HUES64 (cell line): ENCODE results near the gene ETV7. TPM values are rescaled to one million over a fixed set of nuclear protein-coding genes. Genes with fewer than 3 reads are reported as not detected.

Source experiments
- H3K27ac ChIP-seq: 2 replicates; pipeline ENCODE4 v1.7.0; 2013; ENCODE audit warnings: low read depth, low read length, inconsistent platforms
- H3K27me3 ChIP-seq: 2 replicates; pipeline ENCODE4 v1.6.1; 2013; ENCODE audit warnings: mild to moderate bottlenecking, low read length; ENCODE audit not compliant: insufficient read depth
- H3K36me3 ChIP-seq: 2 replicates; pipeline ENCODE4 v1.6.1; 2013; ENCODE audit warnings: mild to moderate bottlenecking, low read length; ENCODE audit not compliant: insufficient read depth
- H3K4me1 ChIP-seq: 2 replicates; pipeline ENCODE4 v1.6.1; 2013; ENCODE audit warnings: mild to moderate bottlenecking, low read length, moderate library complexity; ENCODE audit not compliant: insufficient read depth
- H3K4me3 ChIP-seq: 2 replicates; pipeline ENCODE4 v1.5.1; 2013; ENCODE audit warnings: mild to moderate bottlenecking, low read length, moderate library complexity
- H3K9ac ChIP-seq: 2 replicates; pipeline ENCODE4 v1.6.1; 2013; ENCODE audit warnings: mild to moderate bottlenecking, low read depth, low read length
- H3K9me3 ChIP-seq: 2 replicates; pipeline ENCODE4 v1.6.1; 2013; ENCODE audit warnings: low read depth, low read length; ENCODE audit not compliant: insufficient read depth
- WGBS: fragments of 150-250, 120-280 bp; methylation state at CpG from one replicate; pipeline ENCODE4 v1.1.7; 2013; ENCODE audit warnings: missing lambda C conversion rate; 5-methylcytosine and 5-hydroxymethylcytosine counted together
- polyA plus RNA-seq, 2 experiments: library from polyadenylated mRNA; stranded (reverse); fragments of 50-300 nt; gene quantifications; one replicate each; pipeline ENCODE4 v1.2.3, GENCODE V29; 2013

The ETV7 gene
- polyA plus RNA-seq (2013, experiment 1 of 2), result 0.35 TPM
- polyA plus RNA-seq (2013, experiment 2 of 2), result 0.44 TPM

- H3K9ac ChIP-seq, result peak within 1 kb of the TSS; percentile 39
- peak within 1 kb of the TSS; percentile 61 for H3K4me3 ChIP-seq
- H3K9me3 ChIP-seq, result no peaks in the 10 kb centered on the region
- no peaks in the 10 kb centered on the region for H3K4me1 ChIP-seq
- 5% methylated on average over 63 of the region's 65 CpGs for WGBS
- no peak within 1 kb of the TSS for H3K27ac ChIP-seq
- H3K36me3 ChIP-seq, result no peaks in the 10 kb centered on the region
- peaks cover 57% of the 10 kb centered on the region for H3K27me3 ChIP-seq
Observed at GRCh38 chr6:36387440-36388303, at the start of gene ETV7. ETV7 (minus strand) TSS chr6:36387669; CDS start chr6:36387541, 128 bp downstream.

GRCh38 chr6:36436466-36436865, 49.0 kb upstream of the ETV7 start:
- no peaks in the 10 kb centered on the region for H3K36me3 ChIP-seq
- no peaks in the 10 kb centered on the region for H3K9me3 ChIP-seq
- H3K4me3 ChIP-seq, result no peak overlapping the region
- no peaks in the 10 kb centered on the region for H3K27me3 ChIP-seq
- peaks cover 7% of the 10 kb centered on the region for H3K4me1 ChIP-seq
- 89% methylated on average over 1 of the region's 1 CpG for WGBS
- H3K9ac ChIP-seq, result no peak overlapping the region
- no peak overlapping the region for H3K27ac ChIP-seq

GRCh38 chr6:36432151-36432671, 44.7 kb upstream of the ETV7 start:
- Histone ChIP-seq H3K27me3 (no peaks in the 10 kb centered on the region), H3K36me3 (no peaks in the 10 kb centered on the region), H3K27ac (no peak overlapping the region), H3K9ac (no peak overlapping the region), H3K9me3 (no peaks in the 10 kb centered on the region), H3K4me1 (no peaks in the 10 kb centered on the region), H3K4me3 (no peak overlapping the region)
- WGBS, result 76% methylated on average over 4 of the region's 4 CpGs

GRCh38 chr6:36431197-36431596, 43.7 kb upstream of the ETV7 start:
- Histone ChIP-seq H3K9me3 (no peaks in the 10 kb centered on the region), H3K36me3 (no peaks in the 10 kb centered on the region), H3K4me1 (no peaks in the 10 kb centered on the region), H3K27me3 (no peaks in the 10 kb centered on the region), H3K4me3 (no peak overlapping the region), H3K9ac (no peak overlapping the region), H3K27ac (no peak overlapping the region)
- WGBS, result 92% methylated on average over 4 of the region's 4 CpGs

- WGBS, result 87% methylated on average over 2 of the region's 2 CpGs
- H3K36me3 ChIP-seq, result no peaks in the 10 kb centered on the region
- H3K27ac ChIP-seq, result no peak overlapping the region
Observed at GRCh38 chr6:36430351-36430750, 42.9 kb upstream of the ETV7 start.

GRCh38 chr6:36428911-36429310, 41.4 kb upstream of the ETV7 start:
- no peaks in the 10 kb centered on the region for H3K36me3 ChIP-seq
- H3K4me1 ChIP-seq, result no peaks in the 10 kb centered on the region
- H3K9ac ChIP-seq, result no peak overlapping the region
- 93% methylated on average over 4 of the region's 4 CpGs for WGBS
- no peaks in the 10 kb centered on the region for H3K9me3 ChIP-seq
- no peak overlapping the region for H3K27ac ChIP-seq
- H3K4me3 ChIP-seq, result no peak overlapping the region
- H3K27me3 ChIP-seq, result no peaks in the 10 kb centered on the region

More at GRCh38 chr6:36430351-36430750, 42.9 kb upstream of the ETV7 start:
- H3K27me3 ChIP-seq, result no peaks in the 10 kb centered on the region
- H3K4me3 ChIP-seq, result no peak overlapping the region
- no peak overlapping the region for H3K9ac ChIP-seq
- no peaks in the 10 kb centered on the region for H3K4me1 ChIP-seq
- H3K9me3 ChIP-seq, result no peaks in the 10 kb centered on the region

GRCh38 chr6:36426622-36427021, 39.2 kb upstream of the ETV7 start:
- Histone ChIP-seq H3K27me3 (no peaks in the 10 kb centered on the region), H3K4me3 (no peak overlapping the region), H3K9ac (no peak overlapping the region), H3K27ac (no peak overlapping the region), H3K36me3 (no peaks in the 10 kb centered on the region), H3K4me1 (peaks cover 5% of the 10 kb centered on the region; the same call in 1 of the 2 replicates), H3K9me3 (no peaks in the 10 kb centered on the region)
- 91% methylated on average over 3 of the region's 3 CpGs for WGBS

GRCh38 chr6:36423101-36423824, 35.8 kb upstream of the ETV7 start:
- WGBS, result 2% methylated on average over 50 of the region's 51 CpGs
- H3K36me3 ChIP-seq, result no peaks in the 10 kb centered on the region
- peak overlapping the region; percentile 39; the same call in 1 of the 2 replicates for H3K27ac ChIP-seq
- H3K4me1 ChIP-seq, result peaks cover 5% of the 10 kb centered on the region; the same call in 1 of the 2 replicates
- peak overlapping the region; percentile 58 for H3K4me3 ChIP-seq
- no peaks in the 10 kb centered on the region for H3K9me3 ChIP-seq
- H3K27me3 ChIP-seq, result no peaks in the 10 kb centered on the region
- peak overlapping the region; percentile 56 for H3K9ac ChIP-seq

GRCh38 chr6:36422714-36423100, 35.2 kb upstream of the ETV7 start:
- Histone ChIP-seq H3K4me1 (peaks cover 5% of the 10 kb centered on the region; the same call in 1 of the 2 replicates), H3K4me3 (peak overlapping the region; percentile 58), H3K9me3 (no peaks in the 10 kb centered on the region), H3K27ac (peak overlapping the region; percentile 39; the same call in 1 of the 2 replicates), H3K9ac (peak overlapping the region; percentile 46), H3K27me3 (no peaks in the 10 kb centered on the region), H3K36me3 (no peaks in the 10 kb centered on the region)
- WGBS, result 75% methylated on average over 3 of the region's 4 CpGs

- H3K27ac ChIP-seq, result no peak overlapping the region
- H3K4me3 ChIP-seq, result no peak overlapping the region
- no peaks in the 10 kb centered on the region for H3K27me3 ChIP-seq
- no peaks in the 10 kb centered on the region for H3K36me3 ChIP-seq
- H3K9me3 ChIP-seq, result no peaks in the 10 kb centered on the region
- H3K9ac ChIP-seq, result no peak overlapping the region
- peaks cover 5% of the 10 kb centered on the region; the same call in 1 of the 2 replicates for H3K4me1 ChIP-seq
- 100% methylated on average over 1 of the region's 1 CpG for WGBS
Observed at GRCh38 chr6:36419310-36419709, 31.8 kb upstream of the ETV7 start.

- Histone ChIP-seq H3K4me1 (peaks cover 5% of the 10 kb centered on the region; the same call in 1 of the 2 replicates), H3K27me3 (no peaks in the 10 kb centered on the region), H3K9ac (no peak overlapping the region), H3K36me3 (no peaks in the 10 kb centered on the region), H3K27ac (no peak overlapping the region), H3K9me3 (no peaks in the 10 kb centered on the region), H3K4me3 (no peak overlapping the region)
- WGBS, result 39% methylated on average over 3 of the region's 3 CpGs
Observed at GRCh38 chr6:36418558-36418957, 31.1 kb upstream of the ETV7 start.
